H9 (cell line): ENCODE results near the gene TMEM117. TPM values are rescaled to one million over a fixed set of nuclear protein-coding genes. Genes with fewer than 3 reads are reported as not detected.

Experiments
- DNase-seq: peaks from one replicate; pipeline ENCODE4 v3.0.0-alpha.2; 2017
- H2AFZ ChIP-seq: one replicate; pipeline ENCODE4 v1.6.1; 2013; ENCODE audit warnings: mild to moderate bottlenecking, low read length, control low read depth, moderate library complexity
- H2AK5ac ChIP-seq: 2 replicates; pipeline ENCODE4 v1.6.1; 2013; ENCODE audit warnings: low read length, control low read depth, mixed read lengths; ENCODE audit not compliant: insufficient read length
- H2BK120ac ChIP-seq: one replicate; pipeline ENCODE4 v1.6.1; 2013; ENCODE audit warnings: low read depth, mild to moderate bottlenecking, low read length, control low read depth, inconsistent platforms; ENCODE audit not compliant: poor library complexity, severe bottlenecking
- H2BK12ac ChIP-seq: 2 replicates; pipeline ENCODE4 v1.6.1; 2013; ENCODE audit warnings: low read length, control low read depth, mixed read lengths, low read depth; ENCODE audit not compliant: insufficient read length
- H2BK15ac ChIP-seq: 2 replicates; pipeline ENCODE4 v1.6.1; 2013; ENCODE audit warnings: low read depth, low read length, control low read depth
- H2BK20ac ChIP-seq: one replicate; pipeline ENCODE4 v1.6.1; 2013; ENCODE audit warnings: low read depth, mild to moderate bottlenecking, low read length, control low read depth, inconsistent platforms; ENCODE audit not compliant: poor library complexity, severe bottlenecking
- H2BK5ac ChIP-seq: 2 replicates; pipeline ENCODE4 v1.6.1; 2013; ENCODE audit warnings: low read length, control low read depth, mixed read lengths; ENCODE audit not compliant: insufficient read length
- H3K14ac ChIP-seq: 2 replicates; pipeline ENCODE4 v1.6.1; 2013; ENCODE audit warnings: low read length, control low read depth; ENCODE audit not compliant: insufficient read depth
- H3K18ac ChIP-seq: 2 replicates; pipeline ENCODE4 v1.6.1; 2013; ENCODE audit warnings: low read depth, mild to moderate bottlenecking, mixed read lengths, low read length, control low read depth; ENCODE audit not compliant: insufficient read length
- H3K23ac ChIP-seq: 2 replicates; pipeline ENCODE4 v1.6.1; 2013; ENCODE audit warnings: low read length, control low read depth, mixed read lengths, low read depth; ENCODE audit not compliant: insufficient read length
- H3K23me2 ChIP-seq: 2 replicates; pipeline ENCODE4 v1.6.1; 2013; ENCODE audit warnings: low read depth, mild to moderate bottlenecking, mixed read lengths, low read length, control low read depth; ENCODE audit not compliant: insufficient read length, poor library complexity, severe bottlenecking
- H3K27ac ChIP-seq: 2 replicates; pipeline ENCODE4 v1.5.1; 2013; ENCODE audit warnings: low read length, control low read depth, mixed read lengths, low read depth; ENCODE audit not compliant: insufficient read length
- H3K27me3 ChIP-seq: 2 replicates; pipeline ENCODE4 v1.6.1; 2013; ENCODE audit warnings: low read length, control low read depth, inconsistent platforms; ENCODE audit not compliant: insufficient read depth
- H3K4ac ChIP-seq: 2 replicates; pipeline ENCODE4 v1.6.1; 2013; ENCODE audit warnings: low read depth, mild to moderate bottlenecking, control low read depth, inconsistent platforms, low read length, moderate library complexity
- H3K4me1 ChIP-seq: 2 replicates; pipeline ENCODE4 v1.6.1; 2013; ENCODE audit warnings: low read length, control low read depth, inconsistent platforms; ENCODE audit not compliant: insufficient read depth
- H3K4me2 ChIP-seq: 2 replicates; pipeline ENCODE4 v1.6.1; 2013; ENCODE audit warnings: low read length, control low read depth, mixed read lengths; ENCODE audit not compliant: insufficient read length, insufficient read depth
- H3K56ac ChIP-seq: 2 replicates; pipeline ENCODE4 v1.6.1; 2013; ENCODE audit warnings: low read depth, mild to moderate bottlenecking, mixed read lengths, low read length, control low read depth; ENCODE audit not compliant: insufficient read length
- H3K79me1 ChIP-seq: 2 replicates; pipeline ENCODE4 v1.6.1; 2013; ENCODE audit warnings: low read depth, mild to moderate bottlenecking, moderate library complexity, low read length, control low read depth, inconsistent platforms; ENCODE audit not compliant: insufficient read depth, poor library complexity, severe bottlenecking
- H3K79me2 ChIP-seq: 2 replicates; pipeline ENCODE4 v1.6.1; 2013; ENCODE audit warnings: low read length, control low read depth, inconsistent platforms; ENCODE audit not compliant: insufficient read depth
- H3K9ac ChIP-seq: 2 replicates; pipeline ENCODE4 v1.6.1; 2013; ENCODE audit warnings: low read length, control low read depth, mixed read lengths; ENCODE audit not compliant: insufficient read length; ENCODE audit errors: extremely low read depth
- H3K9me3 ChIP-seq: one replicate; pipeline ENCODE4 v1.6.1; 2013; ENCODE audit warnings: low read depth, low read length, inconsistent platforms; ENCODE audit not compliant: control insufficient read depth
- H3T11ph ChIP-seq: one replicate; pipeline ENCODE4 v1.6.1; 2013; ENCODE audit warnings: mild to moderate bottlenecking, low read length, control low read depth, inconsistent platforms
- H4K20me1 ChIP-seq: one replicate; pipeline ENCODE4 v1.6.1; 2013; ENCODE audit not compliant: control insufficient read depth, insufficient read length, insufficient read depth
- H4K5ac ChIP-seq: 2 replicates; pipeline ENCODE4 v1.6.1; 2013; ENCODE audit warnings: low read depth, mild to moderate bottlenecking, mixed read lengths, low read length, control low read depth; ENCODE audit not compliant: insufficient read length
- H4K8ac ChIP-seq: replicated peaks from 2 replicates; pipeline ENCODE4 v1.6.1; 2013; ENCODE audit warnings: low read length, control low read depth, mixed read lengths, low read depth; ENCODE audit not compliant: insufficient read length
- H4K91ac ChIP-seq: 2 replicates; pipeline ENCODE4 v1.6.1; 2013; ENCODE audit warnings: low read depth, mild to moderate bottlenecking, moderate library complexity, mixed read lengths, low read length, control low read depth; ENCODE audit not compliant: insufficient read length
- H3K27ac Mint-ChIP-seq, 3 experiments: 2 replicates in 2 of 3; 3 replicates in 1 of 3; pipeline ENCODE4 v1.8.0; 2020 to 2021; ENCODE audit warnings: mixed read lengths in 3 of 3, mild to moderate bottlenecking in 1 of 3, moderate library complexity in 1 of 3
- H3K27me3 Mint-ChIP-seq: 2 replicates; pipeline ENCODE4 v1.8.0; 2021; ENCODE audit warnings: low read depth, mild to moderate bottlenecking, moderate library complexity, mixed read lengths
- H3K36me3 Mint-ChIP-seq, 3 experiments: 2 replicates in 2 of 3; 3 replicates in 1 of 3; pipeline ENCODE4 v1.8.0; 2020 to 2021; ENCODE audit warnings: low read depth in 3 of 3, mixed read lengths in 3 of 3; ENCODE audit not compliant: insufficient read depth in 1 of 3
- H3K4me1 Mint-ChIP-seq, 2 experiments: 2 replicates each; pipeline ENCODE4 v1.8.0; 2020; ENCODE audit warnings: mixed read lengths in 2 of 2
- H3K4me3 Mint-ChIP-seq, 2 experiments: 2 replicates in 1 of 2; 3 replicates in 1 of 2; pipeline ENCODE4 v1.8.0; 2020 to 2021; ENCODE audit warnings: mild to moderate bottlenecking in 2 of 2, mixed read lengths in 2 of 2, moderate library complexity in 1 of 2
- H3K9me3 Mint-ChIP-seq, 2 experiments: 2 replicates in 1 of 2; 3 replicates in 1 of 2; pipeline ENCODE4 v1.8.0; 2020; ENCODE audit warnings: mild to moderate bottlenecking in 2 of 2, mixed read lengths in 2 of 2, moderate library complexity in 1 of 2
- CTCF ChIP-seq: fragments of 200-600 bp; sonication (generic); conservative IDR thresholded peaks from 3 replicates; pipeline ENCODE4 v1.8.0; 2021; ENCODE audit warnings: antibody characterized with exemption, mild to moderate bottlenecking
- WGBS: extraction: QIAGEN DNeasy Blood & Tissue Kit; methylation state at CpG from one replicate; pipeline ENCODE4 v1.1.7; 2013; ENCODE audit warnings: missing lambda C conversion rate, low lambda C conversion rate, mixed read lengths; ENCODE audit not compliant: insufficient read length; ENCODE audit errors: extremely low coverage; 5-methylcytosine and 5-hydroxymethylcytosine counted together
- total RNA-seq: library from RNA; stranded (reverse); gene quantifications from 2 replicates; pipeline ENCODE4 v1.2.1, GENCODE V29; 2021

The TMEM117 gene
- total RNA-seq, 1 experiment from 2014 or later = 1.7 TPM

GRCh38 chr12:44100264-44100663 is 264.4 kb downstream of the TMEM117 start:
- no peak for TF ChIP-seq CTCF
- WGBS = no CpG with 5 or more reads among the region's 2 CpGs
- no peak overlapping the region for H3K4me3 Mint-ChIP-seq

More at GRCh38 chr12:44100264-44100663, 264.4 kb downstream of the TMEM117 start:
- Histone ChIP-seq H3K18ac (no peak overlapping the region), H3K79me1 (no peaks in the 10 kb centered on the region), H2AK5ac (no peak overlapping the region), H2BK20ac (no peak overlapping the region), H2BK15ac (no peak overlapping the region), H4K8ac (no peak overlapping the region), H3K23ac (no peak overlapping the region), H3K14ac (no peak overlapping the region), H2BK120ac (no peak overlapping the region), H3K4me1 (no peaks in the 10 kb centered on the region), H2BK5ac (no peak overlapping the region), H4K5ac (no peak overlapping the region), H3K9ac (no peak overlapping the region), H3T11ph (no peak overlapping the region), H3K27me3 (no peaks in the 10 kb centered on the region), H3K56ac (no peak overlapping the region), H2AFZ (no peak overlapping the region), H4K91ac (no peak overlapping the region), H3K4ac (no peak overlapping the region), H3K79me2 (no peaks in the 10 kb centered on the region), H3K4me2 (no peak overlapping the region), H3K27ac (no peak overlapping the region), H2BK12ac (no peak overlapping the region), H3K23me2 (no peaks in the 10 kb centered on the region), H3K9me3 (no peaks in the 10 kb centered on the region), H4K20me1 (no peaks in the 10 kb centered on the region)
- Mint-ChIP-seq H3K27me3 (no peaks in the 10 kb centered on the region), H3K4me1 (no peaks in the 10 kb centered on the region), H3K27ac (no peak overlapping the region), H3K9me3 (peaks cover under 1 to 3% of the 10 kb centered on the region in 2 experiments; a peak in 1 of 5 replicates), H3K36me3 (no peaks in the 10 kb centered on the region)
- no peak for DNase-seq
